Activated T-helper 17 cell treated with anti-CD3 and anti-CD28 coated beads, Interleukin-2, amount 50 U/mL, for 72 hours (primary cell): ENCODE data around the gene FOXJ2. TPM values are rescaled to one million over a fixed set of nuclear protein-coding genes. Genes with fewer than 3 reads are reported as not detected.

Experiments
- ATAC-seq: fragments of 150-1000 bp; cut with Tn5 transposase; replicated peaks from 2 replicates; pipeline ENCODE4 v1.10.0; 2021; ENCODE audit warnings: mild to moderate bottlenecking, moderate library complexity
- H3K27ac Mint-ChIP-seq: one replicate; pipeline ENCODE4 v1.8.0; 2022; ENCODE audit warnings: mixed read lengths
- H3K27me3 Mint-ChIP-seq: one replicate; pipeline ENCODE4 v1.8.0; 2022; ENCODE audit warnings: mixed read lengths
- H3K36me3 Mint-ChIP-seq: one replicate; pipeline ENCODE4 v1.8.0; 2022; ENCODE audit warnings: low read depth, mild to moderate bottlenecking, mixed read lengths
- H3K4me1 Mint-ChIP-seq: one replicate; pipeline ENCODE4 v1.8.0; 2022; ENCODE audit warnings: mixed read lengths
- H3K4me3 Mint-ChIP-seq: one replicate; pipeline ENCODE4 v1.8.0; 2022; ENCODE audit warnings: mild to moderate bottlenecking, mixed read lengths
- H3K9me3 Mint-ChIP-seq: one replicate; pipeline ENCODE4 v1.8.0; 2022; ENCODE audit warnings: mixed read lengths
- total RNA-seq, 2 donors: library from RNA; stranded (reverse); gene quantifications; one replicate each; pipeline ENCODE4 v1.2.3, GENCODE V29; 2022

The FOXJ2 gene
- total RNA-seq, 2 donors from 2014 or later = 14.3 to 15.1 TPM

GRCh38 chr12:8096281-8096915 lies 63.9 kb downstream of the FOXJ2 start:
- H3K9me3 Mint-ChIP-seq = no peaks in the 10 kb centered on the region
- no peak for ATAC-seq
- no peak overlapping the region for H3K4me3 Mint-ChIP-seq
- peaks cover 94% of the 10 kb centered on the region for H3K36me3 Mint-ChIP-seq
- no peaks in the 10 kb centered on the region for H3K4me1 Mint-ChIP-seq
- no peaks in the 10 kb centered on the region for H3K27me3 Mint-ChIP-seq
- H3K27ac Mint-ChIP-seq = peak overlapping the region; percentile 24

- peaks cover 71% of the 10 kb centered on the region for H3K36me3 Mint-ChIP-seq
Measured at GRCh38 chr12:8099235-8099634, 66.7 kb downstream of the FOXJ2 start.

More at GRCh38 chr12:8099235-8099634, 66.7 kb downstream of the FOXJ2 start:
- Mint-ChIP-seq H3K9me3 (no peaks in the 10 kb centered on the region), H3K4me1 (no peaks in the 10 kb centered on the region), H3K4me3 (no peak overlapping the region), H3K27me3 (no peaks in the 10 kb centered on the region), H3K27ac (no peak overlapping the region)
- no peak for ATAC-seq

Other genes starting within 250 kb of the FOXJ2 start
- gene NANOG, start 243.3 kb upstream of the FOXJ2 start, total RNA-seq = not detected
- 1 to 10 TPM in 1 of 2 donors, under 1 TPM in 1; 0.58 to 2.3 TPM for gene SLC2A14, start 159.8 kb upstream of the FOXJ2 start, total RNA-seq
- gene SLC2A3, start 96.5 kb upstream of the FOXJ2 start, total RNA-seq = 1,000 to 10,000 TPM in 1 of 2 donors, 100 to 1,000 TPM in 1; 296 to 1,246 TPM
- gene C3AR1, start 33.6 kb downstream of the FOXJ2 start, total RNA-seq = 1 to 10 TPM; 6.4 to 7.3 TPM
- gene NECAP1, start 49.6 kb downstream of the FOXJ2 start, total RNA-seq = 10 to 100 TPM; 30.0 to 32.9 TPM
- 1 to 10 TPM in 1 of 2 donors, under 1 TPM in 1; 0.22 to 2.6 TPM for gene CLEC4A, start 90.9 kb downstream of the FOXJ2 start, total RNA-seq
- gene ZNF705A, start 124.3 kb downstream of the FOXJ2 start, total RNA-seq = not detected
- under 1 TPM in 1 of 2 donors, not detected in 1; 0.24 TPM for gene FAM90A1, start 194.9 kb downstream of the FOXJ2 start, total RNA-seq